T-helper 2 cell treated with Interferon-gamma antibody and Interleukin-4, amounts not matched to agents 100 ng/mL and 5 ng/mL, for 36 hours (primary cell): Measurements from ENCODE around the gene NPTX2. TPM values are rescaled to one million over a fixed set of nuclear protein-coding genes. Genes with fewer than 3 reads are reported as not detected.

Experiments
- intact Hi-C: fragments of 100-400 bp; cut with micrococcal nuclease; formaldehyde crosslinking; loops from one replicate; pipeline ENCODE4 v1.15.1; 2023
- total RNA-seq: library from RNA; stranded (reverse); gene quantifications from 2 replicates; pipeline ENCODE4 v1.2.3, GENCODE V29; 2022

Gene NPTX2
- total RNA-seq, 1 donor from 2014 or later, result 0.18 TPM

DNA sequence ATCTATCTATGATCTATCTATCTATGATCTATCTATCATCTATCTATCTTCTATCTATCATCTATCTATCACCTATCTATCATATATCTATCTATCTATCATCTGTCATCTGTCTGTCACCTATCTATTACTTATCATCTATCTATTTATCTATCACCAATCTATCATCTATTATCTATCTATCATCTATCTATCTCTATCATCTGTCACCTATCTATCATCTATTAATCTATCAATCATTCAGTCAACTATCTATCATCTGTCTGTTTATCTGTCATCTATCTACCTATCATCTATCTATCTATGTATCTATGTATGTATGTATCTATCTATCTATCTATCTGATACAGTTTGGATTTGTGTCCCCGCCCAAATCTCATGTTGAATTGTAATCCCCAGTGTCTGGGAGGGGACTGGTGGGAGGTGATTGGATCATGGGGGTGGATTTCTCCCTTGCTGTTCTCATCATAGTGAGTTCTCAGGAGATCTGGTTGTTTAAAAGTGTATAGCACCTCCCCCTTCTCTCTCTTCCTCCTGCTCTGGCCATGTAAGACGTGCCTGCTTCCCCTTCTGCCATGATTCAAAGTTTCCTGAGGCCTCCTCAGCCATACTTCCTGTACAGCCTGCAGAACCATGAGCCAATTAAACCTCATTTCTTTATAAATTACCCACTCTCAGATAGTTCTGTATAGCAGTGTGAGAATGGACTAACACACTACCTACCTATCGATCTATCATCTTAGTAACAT is 37.6 kb downstream of the NPTX2 start:
- intact Hi-C loops, result no loop called here

GRCh38 chr7:98655611-98656010 is 38.5 kb downstream of the NPTX2 start:
- intact Hi-C loops, result no loop called here

- intact Hi-C loops, result no loop called here
Observed at GRCh38 chr7:98656899-98657298, 39.8 kb downstream of the NPTX2 start.

DNA sequence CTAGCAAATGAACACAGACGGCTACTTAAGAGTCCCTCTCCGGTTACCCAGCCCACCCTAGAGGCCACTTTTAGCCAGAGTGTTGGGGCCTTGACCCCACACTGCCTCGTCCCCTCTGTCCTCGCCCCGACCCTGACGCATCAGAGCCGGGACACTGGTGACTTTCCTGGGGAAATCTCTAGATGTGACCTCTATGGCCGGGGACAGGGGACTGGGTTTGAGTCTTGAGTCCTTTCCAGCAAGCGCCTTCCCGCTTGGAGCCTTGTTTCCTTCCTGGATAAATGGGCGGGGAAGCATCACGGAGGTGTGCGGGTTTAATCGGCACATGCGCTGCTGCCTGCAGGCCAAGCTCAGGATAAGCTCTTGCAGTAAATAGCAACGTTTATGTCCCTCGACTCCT is 40.7 kb downstream of the NPTX2 start:
- intact Hi-C loops, result no loop called here

DNA sequence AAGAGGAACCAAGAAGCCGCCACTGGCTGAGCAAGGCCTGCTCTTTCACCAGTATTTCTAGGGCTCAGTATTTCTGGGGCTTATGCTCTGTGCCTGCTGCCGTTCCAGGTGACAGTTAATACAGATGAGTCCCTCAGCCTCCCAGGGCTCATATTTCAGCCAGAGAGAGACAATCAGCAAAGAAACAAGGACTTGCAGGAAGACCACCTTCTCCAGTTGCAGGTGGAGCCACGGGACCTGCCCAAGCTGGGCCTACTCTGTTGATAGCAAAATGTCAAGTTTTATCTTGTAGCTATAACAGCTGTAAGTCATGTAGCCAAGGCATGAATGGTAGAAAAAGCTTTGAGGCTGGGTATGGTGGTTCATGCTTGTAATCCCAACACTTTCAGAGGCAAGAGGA is 42.7 kb downstream of the NPTX2 start:
- intact Hi-C loops, result no loop called here

- intact Hi-C loops, result no loop called here
Observed at GRCh38 chr7:98661607-98662006, 44.5 kb downstream of the NPTX2 start.

DNA sequence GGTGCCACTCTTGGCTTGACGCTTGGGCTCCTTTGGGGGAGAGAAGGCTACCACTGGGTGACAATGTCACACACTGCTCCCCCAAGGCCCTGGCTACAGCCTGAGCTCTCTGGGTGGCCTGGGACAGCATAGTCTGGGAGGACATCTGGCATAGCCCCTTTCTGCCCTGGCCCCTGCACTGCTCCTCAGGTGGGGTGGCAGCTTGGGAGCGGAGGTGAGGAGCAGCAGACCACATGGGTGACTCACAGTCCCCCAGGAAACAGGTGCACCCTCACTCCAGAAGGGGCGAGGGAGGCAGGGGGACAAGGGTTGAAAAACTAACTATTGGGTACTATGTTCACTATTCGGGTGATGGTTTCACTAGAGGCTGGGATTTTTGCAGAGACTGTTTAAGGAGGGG is 45.2 kb downstream of the NPTX2 start:
- intact Hi-C loops, result no loop called here

GRCh38 chr7:98664882-98665281 is 47.8 kb downstream of the NPTX2 start:
- intact Hi-C loops, result no loop called here

DNA sequence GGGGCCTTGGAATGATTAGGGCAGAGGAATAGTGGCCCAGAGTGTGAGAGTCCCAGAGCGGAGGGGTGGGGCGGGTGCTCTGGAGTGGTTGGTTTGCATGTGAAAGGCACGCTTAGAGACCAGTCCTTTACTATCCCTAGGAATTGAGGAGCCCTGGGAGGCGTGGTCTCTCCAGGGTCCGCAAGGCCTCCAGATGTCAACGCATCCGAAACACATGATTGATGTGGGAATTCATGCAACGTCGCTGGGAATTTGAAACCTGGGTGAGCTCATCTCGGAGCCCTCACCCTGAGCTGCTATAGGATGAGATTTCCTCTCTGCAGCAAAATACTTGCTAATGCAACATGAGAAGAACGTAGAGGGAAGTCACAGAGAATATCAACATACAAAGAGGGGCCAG is 51.2 kb downstream of the NPTX2 start:
- intact Hi-C loops, result no loop called here

GRCh38 chr7:98669329-98670000 is 52.4 kb downstream of the NPTX2 start:
- intact Hi-C loops, result no loop called here

- intact Hi-C loops, result no loop called here
Observed at GRCh38 chr7:98670186-98670585, 53.1 kb downstream of the NPTX2 start.

DNA sequence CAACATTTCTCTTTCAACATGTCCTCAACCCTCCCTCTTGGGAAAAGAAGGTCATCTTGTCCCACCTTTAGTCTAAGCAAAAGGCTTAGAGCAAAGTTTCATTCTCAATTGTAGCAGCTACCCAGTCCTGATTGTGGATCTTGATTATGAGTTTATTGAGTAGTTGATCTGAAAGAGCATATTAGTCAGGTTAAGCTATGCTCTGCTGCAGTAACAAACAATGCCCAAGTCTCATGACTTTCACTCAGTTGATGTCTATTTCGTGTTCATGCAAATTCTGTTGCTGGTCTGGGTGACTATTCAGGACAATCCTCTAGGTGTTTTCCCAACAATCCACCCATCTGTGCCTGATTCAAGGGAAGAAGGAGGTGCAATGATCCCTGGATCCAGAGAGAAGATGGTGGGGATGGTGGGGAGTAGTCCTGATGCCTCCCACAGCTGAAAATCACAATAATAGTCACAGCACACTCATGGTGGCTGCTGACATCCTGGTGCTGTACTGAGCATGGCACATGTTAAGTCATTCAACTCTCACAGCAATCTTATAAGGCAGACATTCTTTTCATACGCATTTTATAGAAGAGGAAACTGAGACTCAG is 54.7 kb downstream of the NPTX2 start:
- intact Hi-C loops, result no loop called here

- intact Hi-C loops, result no loop called here
Observed at GRCh38 chr7:98674461-98674860, 57.4 kb downstream of the NPTX2 start.

DNA sequence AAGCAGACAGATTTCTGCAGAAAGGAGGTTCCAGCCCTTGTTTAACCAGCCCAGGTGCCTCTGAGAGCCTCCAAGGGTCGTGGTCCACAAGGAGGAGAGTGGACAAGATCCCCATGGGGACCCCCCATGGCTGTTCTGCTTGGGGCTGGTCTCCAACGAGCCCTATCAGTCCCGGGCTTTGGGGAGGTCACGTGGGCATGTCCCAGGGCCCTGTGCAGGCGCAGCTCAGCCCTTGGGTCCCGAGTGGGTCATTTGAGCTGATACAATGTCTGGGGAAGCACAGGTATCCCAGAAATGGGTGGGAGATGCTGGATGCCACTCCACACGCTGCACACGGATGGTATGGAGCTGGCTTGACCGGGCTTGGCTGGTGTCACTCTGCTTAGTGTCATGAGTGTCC is 57.8 kb downstream of the NPTX2 start:
- intact Hi-C loops, result no loop called here

GRCh38 chr7:98678215-98678614 is 61.1 kb downstream of the NPTX2 start:
- intact Hi-C loops, result no loop called here

Other genes starting within 250 kb of the NPTX2 start
- 0.91 and 1.1 TPM in 2 replicates for gene BAIAP2L1, start 216.2 kb upstream of the NPTX2 start, total RNA-seq